Measurements from ENCODE around the gene KIF26B.

KIF26B gene

GRCh38 chr1:245111073-245111472 is 43.7 kb upstream of the KIF26B start:
- TF ChIP-seq CTCF (conservative IDR thresholded peaks at IDR 0.05; ENCODE audit: low read length): no peak
- no peak overlapping the region for H3K4me3 ChIP-seq (ENCODE audit: low read length)

GRCh38 chr1:245113649-245114048 is 41.1 kb upstream of the KIF26B start:
- DNase-seq (ENCODE audit: low read depth): no peak
- no peak for TF ChIP-seq CTCF (conservative IDR thresholded peaks at IDR 0.05; ENCODE audit: low read length)
- H3K4me3 ChIP-seq (ENCODE audit: low read length): no peak overlapping the region

More at GRCh38 chr1:245111073-245111472, 43.7 kb upstream of the KIF26B start:
- DNase-seq (ENCODE audit: low read depth): no peak

- no peak for TF ChIP-seq CTCF (conservative IDR thresholded peaks at IDR 0.05; ENCODE audit: low read length)
- no peak for DNase-seq (ENCODE audit: low read depth)
- no peak overlapping the region for H3K4me3 ChIP-seq (ENCODE audit: low read length)
Measured at GRCh38 chr1:245116131-245116530, 38.7 kb upstream of the KIF26B start.

- DNase-seq (ENCODE audit: low read depth): no peak
- no peak overlapping the region for H3K4me3 ChIP-seq (ENCODE audit: low read length)
- no peak for TF ChIP-seq CTCF (conservative IDR thresholded peaks at IDR 0.05; ENCODE audit: low read length)
Measured at GRCh38 chr1:245116751-245117150, 38.0 kb upstream of the KIF26B start.

- DNase-seq (ENCODE audit: low read depth): no peak
- no peak for TF ChIP-seq CTCF (conservative IDR thresholded peaks at IDR 0.05; ENCODE audit: low read length)
- H3K4me3 ChIP-seq (ENCODE audit: low read length): no peak overlapping the region
Measured at GRCh38 chr1:245118066-245118465, 36.7 kb upstream of the KIF26B start.

- TF ChIP-seq CTCF (conservative IDR thresholded peaks at IDR 0.05; ENCODE audit: low read length): no peak
- no peak for DNase-seq (ENCODE audit: low read depth)
- H3K4me3 ChIP-seq (ENCODE audit: low read length): no peak overlapping the region
Measured at GRCh38 chr1:245118806-245119205, 36.0 kb upstream of the KIF26B start.

GRCh38 chr1:245121523-245121922 is 33.3 kb upstream of the KIF26B start:
- no peak for DNase-seq (ENCODE audit: low read depth)
- H3K4me3 ChIP-seq (ENCODE audit: low read length): no peak overlapping the region
- no peak for TF ChIP-seq CTCF (conservative IDR thresholded peaks at IDR 0.05; ENCODE audit: low read length)

Measured in AG10803 (cell line).